ENCODE results near the gene LAMA2.

DNA sequence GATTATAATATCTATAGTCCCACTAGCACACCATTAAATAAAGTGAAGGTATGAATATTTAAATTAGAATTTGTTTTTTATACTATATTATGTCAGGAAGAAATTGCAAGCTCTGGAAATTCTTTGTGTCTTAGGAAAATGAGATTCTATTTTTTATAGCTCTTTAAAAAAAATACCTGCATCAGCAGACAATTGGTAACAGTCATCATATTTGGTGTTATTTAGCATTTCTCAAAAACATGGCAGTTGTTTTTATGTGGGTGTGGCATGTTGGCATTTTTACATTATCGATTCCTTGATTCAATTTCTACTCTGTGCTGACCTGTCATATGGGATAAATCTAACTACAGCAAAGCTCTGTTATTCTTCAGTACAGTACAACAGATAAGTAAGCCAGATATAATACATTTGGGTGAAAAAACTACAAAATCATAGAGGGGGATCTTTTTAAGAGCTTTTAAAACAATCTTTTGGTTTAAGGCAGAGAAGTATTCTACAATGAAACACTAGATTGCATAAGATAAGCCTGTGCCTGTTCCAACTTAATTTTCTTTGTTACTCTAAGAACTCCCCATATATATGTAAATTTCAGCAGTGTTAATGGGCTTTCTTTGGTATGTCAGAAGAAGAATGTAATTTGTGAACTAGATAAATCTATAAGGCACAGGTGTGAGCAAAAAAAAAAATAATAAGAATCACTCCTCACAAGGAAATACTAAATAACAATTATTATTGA lies 71.5 kb downstream of the LAMA2 start:
- no peak for TF ChIP-seq RAD21 (IDR thresholded peaks at IDR 0.05; ENCODE audit: low read depth)
- no peak for TF ChIP-seq YY1 (IDR thresholded peaks at IDR 0.05; ENCODE audit: extremely low read depth, insufficient replicate concordance, low read depth, low read length)
- no peak for TF ChIP-seq EZH2 (IDR thresholded peaks at IDR 0.05)
- TF ChIP-seq TCF7L2 (IDR thresholded peaks at IDR 0.05; ENCODE audit: borderline replicate concordance, extremely low read depth, insufficient read depth, insufficient read length), result no peak
- TF ChIP-seq JUND (IDR thresholded peaks at IDR 0.05), result no peak
